Measurements from ENCODE around the gene LPCAT4. TPM values are rescaled to one million over a fixed set of nuclear protein-coding genes. Genes with fewer than 3 reads are reported as not detected.
"Not testable (repeated sequence)": the region's sequence is repeated elsewhere in the genome, so short reads cannot be mapped to it uniquely, and the experiment has no call there.

The LPCAT4 gene
- total RNA-seq, 4 donors from 2014 or later = 11.8 to 40.2 (median 32.6) TPM

GRCh38 chr15:34342737-34343575 is 24.0 kb downstream of the LPCAT4 start, which contains the start of the genes NOP10 and NUTM1:
Gene NOP10 (minus strand): TSS chr15:34343136. CDS start chr15:34343073, 63 bp downstream.
Gene NUTM1 (plus strand): TSS chr15:34343315. CDS start chr15:34343697, 382 bp downstream.
- peaks cover 0 to 22% (median 0%) of the 10 kb centered on the region in 3 donors for H3K36me3 ChIP-seq
- no peaks in the 10 kb centered on the region for H3K27me3 ChIP-seq
- no peaks in the 10 kb centered on the region for H3K9me3 ChIP-seq
- peak; percentile 59 for DNase-seq
- H3K27ac ChIP-seq = peak within 1 kb of the TSS; percentile 90 to 95 (median 90)
- WGBS, 2 donors = 1 to 2% methylated on average over 34 to 37 of the region's 38 CpGs
- TF ChIP-seq POLR2A (IDR thresholded peaks at IDR 0.05) (peak in 2 of 4 donors; percentile 67 to 68), CTCF (IDR thresholded peaks at IDR 0.05) (peak; percentile 95 to 98 (median 98))
- intact Hi-C loops (cut with DNase I) = no loop called here
- H3K4me3 ChIP-seq = peak within 1 kb of the TSS; percentile 55 to 72 (median 70)
- peaks cover 6 to 46% (median 8%) of the 10 kb centered on the region in 3 donors for H3K4me1 ChIP-seq

GRCh38 chr15:34342213-34342736 is 24.7 kb downstream of the LPCAT4 start:
- WGBS, 2 donors = 30 to 37% methylated on average over 21 to 24 of the region's 26 CpGs
- intact Hi-C loops (cut with DNase I) = not testable (repeated sequence)

GRCh38 chr15:34341381-34342212 is 25.4 kb downstream of the LPCAT4 start:
- peaks cover 0 to 22% (median 0%) of the 10 kb centered on the region in 3 donors for H3K36me3 ChIP-seq
- H3K27me3 ChIP-seq = no peaks in the 10 kb centered on the region
- TF ChIP-seq POLR2A (IDR thresholded peaks at IDR 0.05) (no peak), CTCF (IDR thresholded peaks at IDR 0.05) (no peak)
- H3K9me3 ChIP-seq = no peaks in the 10 kb centered on the region
- peak overlapping the region; percentile 55 to 72 (median 70) for H3K4me3 ChIP-seq
- intact Hi-C loops (cut with DNase I) = no loop called here
- peaks cover 6 to 53% (median 12%) of the 10 kb centered on the region in 3 donors for H3K4me1 ChIP-seq
- WGBS, 2 donors = 89 to 93% methylated on average over 15 of the region's 15 CpGs
- no peak for DNase-seq
- H3K27ac ChIP-seq = peak overlapping the region in 3 of 4 donors; percentile 90 to 95 (median 91)

More at GRCh38 chr15:34342213-34342736, 24.7 kb downstream of the LPCAT4 start:
- Histone ChIP-seq H3K4me1 (peaks cover 6 to 46% (median 8%) of the 10 kb centered on the region in 3 donors), H3K4me3 (peak overlapping the region; percentile 55 to 72 (median 70)), H3K36me3 (peaks cover 0 to 22% (median 0%) of the 10 kb centered on the region in 3 donors), H3K27ac (peak overlapping the region; percentile 90 to 95 (median 90))
- DNase-seq, H3K9me3 ChIP-seq, H3K27me3 ChIP-seq: not testable (repeated sequence)

- H3K36me3 ChIP-seq = peaks cover 0 to 22% (median 0%) of the 10 kb centered on the region in 3 donors
- no peaks in the 10 kb centered on the region for H3K9me3 ChIP-seq
- DNase-seq = no peak
- no peaks in the 10 kb centered on the region for H3K27me3 ChIP-seq
- intact Hi-C loops (cut with DNase I) = no loop called here
- 90 to 93% methylated on average over 3 of the region's 3 CpGs for WGBS, 2 donors
- peak overlapping the region in 1 of 4 donors; percentile 0 for H3K27ac ChIP-seq
- no peak overlapping the region for H3K4me3 ChIP-seq
- TF ChIP-seq CTCF (IDR thresholded peaks at IDR 0.05) (no peak), POLR2A (IDR thresholded peaks at IDR 0.05) (no peak)
- peaks cover 6 to 69% (median 15%) of the 10 kb centered on the region in 3 donors for H3K4me1 ChIP-seq
Measured at GRCh38 chr15:34339946-34340345, 27.1 kb downstream of the LPCAT4 start.

- intact Hi-C loops (cut with DNase I) = no loop called here
- H3K4me1 ChIP-seq = peaks cover 9 to 76% (median 15%) of the 10 kb centered on the region in 3 donors
- 75 to 78% methylated on average over 16 of the region's 16 CpGs for WGBS, 2 donors
- no peaks in the 10 kb centered on the region for H3K27me3 ChIP-seq
- H3K36me3 ChIP-seq = peaks cover 0 to 22% (median 0%) of the 10 kb centered on the region in 3 donors
- no peak for TF ChIP-seq POLR2A (IDR thresholded peaks at IDR 0.05)
- TF ChIP-seq CTCF (IDR thresholded peaks at IDR 0.05) = no peak
- DNase-seq = no peak
- H3K27ac ChIP-seq = peak overlapping the region; percentile 87 to 95 (median 92)
- no peaks in the 10 kb centered on the region for H3K9me3 ChIP-seq
- peak overlapping the region; percentile 68 to 92 (median 86) for H3K4me3 ChIP-seq
Measured at GRCh38 chr15:34338347-34338746, 28.6 kb downstream of the LPCAT4 start.
